D721Med (cell line): ENCODE measurements around the gene TCAIM.

Experiments used
- DNase-seq: peaks from one replicate; pipeline ENCODE4 v3.0.0; 2011; ENCODE audit warnings: low spot score; ENCODE audit not compliant: insufficient read length
- FAIRE-seq: peaks from 2 replicates; lab custom pipeline; 2011; peaks lifted over from hg19 to GRCh38; lab: Jason Lieb, UNC
- CTCF ChIP-seq: IDR thresholded peaks from 2 replicates; pipeline ENCODE4 v1.5.1; 2012; ENCODE audit warnings: mild to moderate bottlenecking, control low read depth; ENCODE audit not compliant: insufficient read depth; ENCODE audit errors: missing control alignments

The TCAIM gene

GRCh38 chr3:44398853-44399252 lies 60.3 kb downstream of the TCAIM start:
- no peak for TF ChIP-seq CTCF

GRCh38 chr3:44400771-44401170 lies 62.2 kb downstream of the TCAIM start:
- TF ChIP-seq CTCF = no peak
- DNase-seq (no peak), FAIRE-seq (no peak)

More at GRCh38 chr3:44398853-44399252, 60.3 kb downstream of the TCAIM start:
- no peak for DNase-seq
- FAIRE-seq = no peak

GRCh38 chr3:44402548-44402947 lies 64.0 kb downstream of the TCAIM start:
- DNase-seq = no peak
- TF ChIP-seq CTCF = no peak
- no peak for FAIRE-seq

GRCh38 chr3:44409640-44410410 lies 71.3 kb downstream of the TCAIM start:
- TF ChIP-seq CTCF = no peak
- no peak for FAIRE-seq
- no peak for DNase-seq

- DNase-seq = no peak
- TF ChIP-seq CTCF = no peak
- no peak for FAIRE-seq
These were observed 72.6 kb downstream of the TCAIM start for GRCh38 chr3:44411031-44411645.

- DNase-seq (no peak), FAIRE-seq (no peak)
- TF ChIP-seq CTCF = no peak
These were observed 73.8 kb downstream of the TCAIM start for GRCh38 chr3:44412365-44412764.

GRCh38 chr3:44414517-44415090 lies 76.0 kb downstream of the TCAIM start:
- FAIRE-seq (no peak), DNase-seq (no peak)
- no peak for TF ChIP-seq CTCF
